Transverse colon (tissue), 4 donors: ENCODE measurements around the gene CEP162. TPM values are rescaled to one million over a fixed set of nuclear protein-coding genes. Genes with fewer than 3 reads are reported as not detected.
"Not testable (repeated sequence)": the region's sequence is repeated elsewhere in the genome, so short reads cannot be mapped to it uniquely, and the experiment has no call there.

Experiments used
- DNase-seq: peaks from one replicate; pipeline ENCODE4 v3.0.0-alpha.2; 2019
- H3K27ac ChIP-seq, 4 donors: fragments of 200-600 bp; sonication (generic); 2 replicates each; pipeline ENCODE4 v1.5.1; 2016 to 2018; ENCODE audit warnings: inconsistent platforms in 4 of 4
- H3K27me3 ChIP-seq: fragments of 200-600 bp; sonication (generic); 2 replicates; pipeline ENCODE4 v1.5.1; 2017; ENCODE audit warnings: inconsistent platforms
- H3K36me3 ChIP-seq, 4 donors: fragments of 200-600 bp; sonication (generic); 2 replicates each; pipeline ENCODE4 v1.5.1; 2017 to 2019; ENCODE audit warnings: inconsistent platforms in 4 of 4
- H3K4me1 ChIP-seq, 4 donors: fragments of 200-600 bp; sonication (generic); 2 replicates each; pipeline ENCODE4 v1.5.1; 2017 to 2020; ENCODE audit warnings: inconsistent platforms in 4 of 4
- H3K4me3 ChIP-seq, 4 donors: fragments of 200-600 bp; sonication (generic); 1 replicate in 1 of 4; 2 replicates in 3 of 4; pipeline versions ENCODE4 v1.5.1 to v1.6.1; 2017 to 2019; ENCODE audit warnings: inconsistent platforms in 4 of 4
- H3K9me3 ChIP-seq, 2 donors: fragments of 200-600 bp; sonication (generic); 2 replicates each; pipeline ENCODE4 v1.5.1; 2017 to 2019; ENCODE audit warnings: inconsistent platforms in 2 of 2
- EP300 ChIP-seq: sonication (generic); formaldehyde crosslinking; IDR thresholded peaks from one replicate; pipeline ENCODE4 v1.6.1; 2017; ENCODE audit warnings: antibody characterized with exemption, low read depth
- POLR2A ChIP-seq: fragments of 450-650 bp; IDR thresholded peaks from one replicate; pipeline ENCODE4 v1.6.1; 2016; ENCODE audit warnings: antibody characterized with exemption, mild to moderate bottlenecking, moderate library complexity
- POLR2AphosphoS5 ChIP-seq, 3 donors: sonication (generic); formaldehyde crosslinking; IDR thresholded peaks; one replicate each; pipeline ENCODE4 v1.6.1; 2016; ENCODE audit warnings: antibody characterized with exemption in 3 of 3
- WGBS, 2 donors: methylation state at CpG; one replicate each; pipeline ENCODE4 v1.1.5; 2018; ENCODE audit warnings: low coverage in 1 of 2; 5-methylcytosine and 5-hydroxymethylcytosine counted together
- in situ Hi-C, 4 donors: fragments of 200-750 bp; cut with MboI; loops; one replicate each; pipeline versions ENCODE4 v1.15.0 to v1.15.1; 2017; ENCODE audit warnings: low sequenced_read_pairs in 3 of 4, low pct_ligation_motif_present in 1 of 4, low pct_unique_long_range_greater_than_20kb in 1 of 4
- intact Hi-C: fragments of 100-400 bp; cut with DNase I; formaldehyde crosslinking; loops from one replicate; pipeline ENCODE4 v1.15.1; 2023; ENCODE audit warnings: low total_unique reads
- total RNA-seq, 4 donors: library from RNA; depleted of rRNA; stranded (reverse); fragments of >200 nt; gene quantifications; one replicate each; pipeline ENCODE4 v1.1.0, GENCODE V29; 2016
- TF ChIP-seq, protein P1 (sequence below), 5 experiments: fragments of 200-600 bp in 3 of 5; fragments of 450-650 bp in 2 of 5; sonication (generic) in 3 of 5; IDR thresholded peaks; 1 replicate in 2 of 5; 2 replicates in 3 of 5; pipeline ENCODE4 v1.5.1; 2016 to 2017; ENCODE audit warnings: antibody characterized with exemption in 5 of 5, inconsistent platforms in 3 of 5, mild to moderate bottlenecking in 2 of 5, moderate library complexity in 1 of 5

CEP162 gene
- total RNA-seq, 4 donors from 2014 or later = 8.2 to 45.0 (median 9.7) TPM

DNA sequence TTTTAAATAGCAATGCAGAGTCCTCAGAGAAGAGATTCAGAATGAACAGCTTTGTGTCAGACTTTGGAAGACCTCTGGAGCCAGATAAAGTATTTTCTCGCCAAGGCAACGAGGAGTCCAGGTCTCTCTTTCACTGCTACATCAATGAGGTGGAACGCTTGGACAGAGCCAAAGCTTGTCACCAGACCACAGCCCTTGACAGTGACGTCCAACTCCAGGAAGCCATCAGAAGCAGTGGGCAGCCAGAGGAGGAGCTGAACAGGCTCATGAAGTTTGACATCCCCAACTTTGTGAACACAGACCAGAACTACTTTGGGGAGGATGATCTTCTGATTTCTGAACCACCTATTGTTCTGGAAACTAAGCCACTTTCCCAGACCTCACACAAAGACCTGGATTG lies 138.4 kb downstream of the CEP162 start:
- in situ Hi-C loops (no loop called here), intact Hi-C loops (no loop called here)
- TF ChIP-seq POLR2AphosphoS5 (IDR thresholded peaks at IDR 0.05) (no peak), POLR2A (no peak), EP300 (no peak)
- TF ChIP-seq, protein P1, sequence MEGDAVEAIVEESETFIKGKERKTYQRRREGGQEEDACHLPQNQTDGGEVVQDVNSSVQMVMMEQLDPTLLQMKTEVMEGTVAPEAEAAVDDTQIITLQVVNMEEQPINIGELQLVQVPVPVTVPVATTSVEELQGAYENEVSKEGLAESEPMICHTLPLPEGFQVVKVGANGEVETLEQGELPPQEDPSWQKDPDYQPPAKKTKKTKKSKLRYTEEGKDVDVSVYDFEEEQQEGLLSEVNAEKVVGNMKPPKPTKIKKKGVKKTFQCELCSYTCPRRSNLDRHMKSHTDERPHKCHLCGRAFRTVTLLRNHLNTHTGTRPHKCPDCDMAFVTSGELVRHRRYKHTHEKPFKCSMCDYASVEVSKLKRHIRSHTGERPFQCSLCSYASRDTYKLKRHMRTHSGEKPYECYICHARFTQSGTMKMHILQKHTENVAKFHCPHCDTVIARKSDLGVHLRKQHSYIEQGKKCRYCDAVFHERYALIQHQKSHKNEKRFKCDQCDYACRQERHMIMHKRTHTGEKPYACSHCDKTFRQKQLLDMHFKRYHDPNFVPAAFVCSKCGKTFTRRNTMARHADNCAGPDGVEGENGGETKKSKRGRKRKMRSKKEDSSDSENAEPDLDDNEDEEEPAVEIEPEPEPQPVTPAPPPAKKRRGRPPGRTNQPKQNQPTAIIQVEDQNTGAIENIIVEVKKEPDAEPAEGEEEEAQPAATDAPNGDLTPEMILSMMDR (IDR thresholded peaks at IDR 0.05) = no peak
- 40 to 81% methylated on average over 1 to 4 of the region's 4 CpGs for WGBS, 2 donors
- Histone ChIP-seq H3K9me3 (no peaks in the 10 kb centered on the region), H3K4me3 (no peak overlapping the region), H3K4me1 (no peaks in the 10 kb centered on the region), H3K27me3 (no peaks in the 10 kb centered on the region), H3K36me3 (no peaks in the 10 kb centered on the region), H3K27ac (no peak overlapping the region)
- DNase-seq = no peak

DNA sequence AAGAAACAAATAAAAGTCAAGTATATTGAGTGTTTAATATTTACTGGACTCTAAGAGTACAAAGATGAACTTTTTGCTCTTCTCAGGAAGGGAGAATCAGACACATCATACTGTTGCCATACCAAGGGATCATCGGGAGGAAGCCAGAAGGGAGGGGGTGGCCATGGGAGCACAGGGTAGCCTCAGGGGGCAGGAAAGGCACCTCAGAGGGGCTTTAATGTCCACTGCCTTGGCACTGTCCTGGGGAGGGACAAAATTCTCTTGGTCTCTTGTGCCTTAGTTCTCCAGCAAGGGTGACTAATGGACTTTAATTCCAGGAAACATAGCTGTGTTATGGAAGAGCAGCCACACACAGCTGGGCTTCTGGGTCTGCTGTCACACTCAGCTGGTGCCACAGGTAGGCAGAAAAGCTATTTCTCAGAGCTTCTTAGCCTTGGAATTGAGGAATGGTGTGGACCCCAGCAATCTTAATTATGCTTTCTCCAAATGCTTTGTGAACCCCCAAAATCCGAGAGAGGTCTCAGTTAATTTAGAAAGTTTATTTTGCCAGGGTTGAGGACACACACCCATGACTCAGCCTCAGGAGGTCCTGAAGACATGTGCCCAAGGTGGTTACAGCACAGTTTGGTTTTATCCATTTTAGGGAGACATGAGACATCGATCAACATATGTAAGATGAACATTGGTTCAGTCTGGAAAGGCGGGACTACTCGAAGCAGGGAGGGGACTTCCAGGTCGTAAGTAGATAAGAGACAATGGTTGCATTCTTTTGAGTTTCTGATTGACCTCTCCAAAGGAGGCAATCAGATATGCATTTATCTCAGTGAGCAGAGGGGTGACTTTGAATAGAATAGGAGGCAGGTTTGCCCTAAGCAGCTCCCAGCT lies 140.7 kb downstream of the CEP162 start:
- in situ Hi-C loops (no loop called here), intact Hi-C loops (no loop called here)
- 59 to 61% methylated on average over 5 to 6 of the region's 6 CpGs for WGBS, 2 donors
- Histone ChIP-seq H3K27ac (no peak overlapping the region), H3K4me1 (no peaks in the 10 kb centered on the region), H3K36me3 (no peaks in the 10 kb centered on the region), H3K9me3 (no peaks in the 10 kb centered on the region), H3K27me3 (no peaks in the 10 kb centered on the region), H3K4me3 (no peak overlapping the region)
- DNase-seq = no peak
- TF ChIP-seq, protein P1 (IDR thresholded peaks at IDR 0.05) = no peak
- TF ChIP-seq POLR2AphosphoS5 (IDR thresholded peaks at IDR 0.05) (no peak), EP300 (no peak), POLR2A (no peak)

DNA sequence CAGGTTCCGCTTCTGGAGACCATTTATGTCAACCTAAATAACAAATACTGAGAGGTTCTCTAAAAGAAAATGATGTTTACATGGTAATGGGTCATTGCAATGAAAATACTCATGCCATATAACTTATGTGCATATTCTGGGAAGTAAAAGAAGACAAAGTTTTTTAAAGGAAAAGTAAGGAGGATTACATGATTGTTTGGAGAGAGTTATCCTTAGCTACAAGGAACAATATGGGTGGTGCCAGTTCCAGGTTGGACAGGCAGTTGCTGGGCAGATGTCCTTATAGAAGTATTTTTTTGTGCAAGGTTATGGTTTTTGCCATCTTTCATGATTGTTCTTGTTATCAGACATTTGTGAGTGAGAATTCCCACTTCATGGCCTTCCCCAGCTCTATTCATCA lies 141.4 kb downstream of the CEP162 start:
- no peak overlapping the region for H3K27ac ChIP-seq
- H3K4me3 ChIP-seq = no peak overlapping the region
- no peaks in the 10 kb centered on the region for H3K9me3 ChIP-seq
- H3K36me3 ChIP-seq = no peaks in the 10 kb centered on the region
- H3K27me3 ChIP-seq = no peaks in the 10 kb centered on the region
- WGBS, 2 donors = 77 to 100% methylated on average over 1 of the region's 1 CpG
- intact Hi-C loops = no loop called here
- in situ Hi-C loops = no loop called here
- H3K4me1 ChIP-seq = no peaks in the 10 kb centered on the region
- DNase-seq = no peak
- TF ChIP-seq EP300 (no peak), POLR2AphosphoS5 (IDR thresholded peaks at IDR 0.05) (no peak), POLR2A (no peak)
- TF ChIP-seq, protein P1 (IDR thresholded peaks at IDR 0.05) = no peak

DNA sequence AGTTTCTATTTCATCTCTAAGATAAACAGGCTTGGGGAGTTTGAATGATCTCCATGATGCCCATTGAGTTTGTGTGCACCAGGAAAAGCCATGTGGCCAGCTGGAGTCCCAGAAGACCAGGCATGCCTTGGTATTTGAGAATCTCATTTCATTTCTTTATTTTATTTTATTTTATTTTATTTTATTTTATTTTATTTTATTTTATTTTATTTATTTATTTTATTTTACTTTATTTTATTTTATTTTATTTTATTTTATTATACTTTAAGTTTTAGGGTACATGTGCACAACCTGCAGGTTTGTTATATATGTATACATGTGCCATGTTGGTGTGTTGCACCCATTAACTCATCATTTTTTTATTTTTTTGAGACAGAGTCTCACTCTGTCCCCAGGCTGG lies 142.7 kb downstream of the CEP162 start:
- H3K27me3 ChIP-seq, H3K36me3 ChIP-seq, H3K4me3 ChIP-seq, H3K27ac ChIP-seq, DNase-seq, intact Hi-C loops, in situ Hi-C loops, H3K9me3 ChIP-seq, H3K4me1 ChIP-seq: not testable (repeated sequence)
